ENCODE measurements around the gene ARV1.
"Not testable (repeated sequence)": the region's sequence is repeated elsewhere in the genome, so short reads cannot be mapped to it uniquely, and the experiment has no call there.

Gene ARV1

GRCh38 chr1:231021540-231022031 is 42.7 kb downstream of the ARV1 start:
- DNase-seq = no peak

GRCh38 chr1:231022543-231022942 is 43.6 kb downstream of the ARV1 start:
- not testable (repeated sequence) for DNase-seq

GRCh38 chr1:231023150-231023549 is 44.3 kb downstream of the ARV1 start:
- no peak for DNase-seq

- no peak for DNase-seq
These were observed 47.7 kb downstream of the ARV1 start for GRCh38 chr1:231026576-231026975.

- DNase-seq = no peak
These were observed 48.4 kb downstream of the ARV1 start for GRCh38 chr1:231027136-231027925.

- no peak for DNase-seq
These were observed 49.1 kb downstream of the ARV1 start for GRCh38 chr1:231027971-231028370.

GRCh38 chr1:231028682-231029081 is 49.8 kb downstream of the ARV1 start:
- DNase-seq = no peak

- not testable (repeated sequence) for DNase-seq
These were observed 50.4 kb downstream of the ARV1 start for GRCh38 chr1:231029247-231029646.

GRCh38 chr1:231029841-231030240 is 50.9 kb downstream of the ARV1 start:
- DNase-seq = no peak

- no peak for DNase-seq
These were observed 54.1 kb downstream of the ARV1 start for GRCh38 chr1:231032963-231033362.

- no peak for DNase-seq
These were observed 56.9 kb downstream of the ARV1 start for GRCh38 chr1:231035799-231036198.

- DNase-seq = no peak
These were observed 57.5 kb downstream of the ARV1 start for GRCh38 chr1:231036416-231036815.

- no peak for DNase-seq
These were observed 59.0 kb downstream of the ARV1 start for GRCh38 chr1:231037585-231038517.

- peak; percentile 30 for DNase-seq
These were observed 60.5 kb downstream of the ARV1 start for GRCh38 chr1:231039161-231040018.

GRCh38 chr1:231040019-231040799 is 61.3 kb downstream of the ARV1 start, which contains the start of gene FAM89A:
Gene FAM89A (minus strand): TSS chr1:231040254. CDS start chr1:231040211, 43 bp downstream.
- peak; percentile 69 for DNase-seq

- DNase-seq = no peak
These were observed 62.2 kb downstream of the ARV1 start for GRCh38 chr1:231040800-231041718.

- no peak for DNase-seq
These were observed 62.9 kb downstream of the ARV1 start for GRCh38 chr1:231041719-231042261.

GRCh38 chr1:231044588-231044987 is 65.7 kb downstream of the ARV1 start:
- DNase-seq = no peak

GRCh38 chr1:231045286-231045685 is 66.4 kb downstream of the ARV1 start:
- DNase-seq = no peak
